ENCODE measurements around the gene MARCHF9.

DNA sequence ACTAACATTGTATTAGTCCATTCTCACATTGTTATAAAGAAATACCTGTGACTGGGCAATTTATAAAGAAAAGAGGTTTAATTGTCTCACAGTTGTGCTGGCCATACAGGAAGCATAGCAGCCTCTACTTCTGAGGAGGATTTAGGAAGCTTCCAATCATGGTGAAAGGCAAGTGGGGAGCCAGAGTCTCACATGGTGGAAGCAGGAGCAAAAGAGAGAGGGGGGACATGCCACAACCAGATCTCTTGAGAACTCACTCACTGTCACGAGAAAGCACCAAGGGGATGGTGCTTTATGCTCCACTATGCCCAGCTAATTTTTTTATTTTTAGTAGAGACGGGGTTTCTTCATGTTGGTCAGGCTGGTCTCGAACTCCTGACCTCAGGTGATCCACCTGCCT, 47.7 kb upstream of the MARCHF9 start:
- TF ChIP-seq, protein P1, sequence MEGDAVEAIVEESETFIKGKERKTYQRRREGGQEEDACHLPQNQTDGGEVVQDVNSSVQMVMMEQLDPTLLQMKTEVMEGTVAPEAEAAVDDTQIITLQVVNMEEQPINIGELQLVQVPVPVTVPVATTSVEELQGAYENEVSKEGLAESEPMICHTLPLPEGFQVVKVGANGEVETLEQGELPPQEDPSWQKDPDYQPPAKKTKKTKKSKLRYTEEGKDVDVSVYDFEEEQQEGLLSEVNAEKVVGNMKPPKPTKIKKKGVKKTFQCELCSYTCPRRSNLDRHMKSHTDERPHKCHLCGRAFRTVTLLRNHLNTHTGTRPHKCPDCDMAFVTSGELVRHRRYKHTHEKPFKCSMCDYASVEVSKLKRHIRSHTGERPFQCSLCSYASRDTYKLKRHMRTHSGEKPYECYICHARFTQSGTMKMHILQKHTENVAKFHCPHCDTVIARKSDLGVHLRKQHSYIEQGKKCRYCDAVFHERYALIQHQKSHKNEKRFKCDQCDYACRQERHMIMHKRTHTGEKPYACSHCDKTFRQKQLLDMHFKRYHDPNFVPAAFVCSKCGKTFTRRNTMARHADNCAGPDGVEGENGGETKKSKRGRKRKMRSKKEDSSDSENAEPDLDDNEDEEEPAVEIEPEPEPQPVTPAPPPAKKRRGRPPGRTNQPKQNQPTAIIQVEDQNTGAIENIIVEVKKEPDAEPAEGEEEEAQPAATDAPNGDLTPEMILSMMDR (IDR thresholded peaks at IDR 0.05), result no peak
- no peak for TF ChIP-seq POLR2A (IDR thresholded peaks at IDR 0.05)
